ENCODE measurements around the gene LGALS3BP.
A peak's percentile ranks its signal among the peaks of the same experiment; 100 is the strongest.

LGALS3BP gene

GRCh38 chr17:79014158-79014758, 34.5 kb upstream of the LGALS3BP start:
- no peak for DNase-seq

DNA sequence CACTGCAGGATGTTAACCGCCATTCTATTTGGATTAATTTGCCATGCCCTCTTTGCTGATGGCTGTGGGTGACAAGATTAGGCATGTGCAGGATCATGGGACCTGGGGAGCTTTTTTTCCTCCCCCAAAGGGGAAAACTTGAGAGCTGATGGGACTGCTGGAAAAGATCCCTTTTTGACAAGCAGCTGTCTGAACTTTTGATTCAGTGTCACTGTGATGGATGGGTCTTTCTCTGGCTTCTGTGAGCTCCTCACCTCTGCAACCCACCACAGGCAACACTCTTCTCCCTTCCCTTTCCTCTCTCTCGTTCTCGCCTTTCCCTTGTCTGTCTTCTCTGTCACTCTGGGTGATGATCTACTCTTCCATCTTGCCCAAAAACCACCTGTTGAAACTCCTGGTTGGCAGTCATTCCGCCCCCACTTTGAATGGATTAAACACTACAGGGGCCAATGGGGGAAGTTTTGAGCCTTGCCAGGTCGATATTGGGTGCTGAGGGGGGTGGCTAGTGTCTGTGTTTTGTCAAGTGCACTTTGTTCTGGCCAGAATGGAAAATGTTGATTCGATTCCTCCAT, 32.9 kb upstream of the LGALS3BP start:
- DNase-seq = no peak

DNA sequence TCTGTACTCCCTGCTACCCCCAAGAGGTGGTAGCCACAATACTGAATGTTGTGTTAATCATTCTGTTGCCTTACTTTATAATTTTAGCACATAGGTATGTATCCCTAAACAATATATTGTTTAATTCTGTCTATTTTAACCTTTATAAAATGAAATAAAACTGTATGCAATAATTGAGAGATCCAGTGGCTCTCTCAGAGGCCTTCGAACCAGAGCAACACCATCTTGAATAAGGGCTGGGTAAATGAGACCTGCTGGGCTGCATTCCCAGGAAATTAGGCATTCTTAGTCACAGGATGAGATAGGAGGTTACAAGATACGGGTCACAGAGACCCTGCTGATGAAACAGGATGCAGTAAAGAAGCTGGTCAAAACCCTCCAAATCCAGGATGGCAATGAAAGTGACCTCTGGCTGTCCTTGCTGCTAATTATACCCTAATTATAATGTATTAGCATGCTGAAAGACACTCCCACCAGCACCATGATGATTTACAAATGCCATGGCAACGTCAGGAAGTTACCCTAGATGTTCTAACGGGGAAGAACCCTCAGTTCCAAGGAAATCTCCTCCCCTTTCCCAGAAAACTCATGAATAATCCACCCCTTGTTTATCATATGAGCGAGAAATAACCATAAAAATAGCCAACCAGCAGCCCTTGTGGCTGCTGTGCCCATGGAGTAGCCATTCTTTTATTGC, 31.9 kb upstream of the LGALS3BP start:
- no peak for DNase-seq

DNA sequence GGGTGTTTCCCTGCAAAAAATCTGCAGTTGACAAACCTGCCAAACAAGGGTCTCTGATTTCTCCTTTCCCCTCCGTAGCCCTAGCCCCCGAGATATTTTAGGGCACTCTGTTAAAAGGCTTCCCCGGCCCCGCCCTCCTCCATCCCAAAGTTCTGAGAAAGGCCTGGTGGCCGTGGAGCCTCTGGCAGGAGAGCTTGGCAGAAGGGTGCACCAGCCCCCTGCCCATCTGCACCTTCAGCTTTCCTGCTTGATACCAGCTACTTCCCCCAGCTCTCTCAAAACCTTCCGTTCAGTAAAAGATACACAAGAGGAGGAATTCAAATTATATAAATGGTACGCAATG, 30.6 kb upstream of the LGALS3BP start:
- no peak for DNase-seq

- peak; percentile 90 for DNase-seq
These were observed 29.9 kb upstream of the LGALS3BP start, which contains the start of gene CANT1 for GRCh38 chr17:79009397-79010303. Gene CANT1 (minus strand): TSS chr17:79009764. CDS start chr17:78997622, 12,142 bp downstream.

DNA sequence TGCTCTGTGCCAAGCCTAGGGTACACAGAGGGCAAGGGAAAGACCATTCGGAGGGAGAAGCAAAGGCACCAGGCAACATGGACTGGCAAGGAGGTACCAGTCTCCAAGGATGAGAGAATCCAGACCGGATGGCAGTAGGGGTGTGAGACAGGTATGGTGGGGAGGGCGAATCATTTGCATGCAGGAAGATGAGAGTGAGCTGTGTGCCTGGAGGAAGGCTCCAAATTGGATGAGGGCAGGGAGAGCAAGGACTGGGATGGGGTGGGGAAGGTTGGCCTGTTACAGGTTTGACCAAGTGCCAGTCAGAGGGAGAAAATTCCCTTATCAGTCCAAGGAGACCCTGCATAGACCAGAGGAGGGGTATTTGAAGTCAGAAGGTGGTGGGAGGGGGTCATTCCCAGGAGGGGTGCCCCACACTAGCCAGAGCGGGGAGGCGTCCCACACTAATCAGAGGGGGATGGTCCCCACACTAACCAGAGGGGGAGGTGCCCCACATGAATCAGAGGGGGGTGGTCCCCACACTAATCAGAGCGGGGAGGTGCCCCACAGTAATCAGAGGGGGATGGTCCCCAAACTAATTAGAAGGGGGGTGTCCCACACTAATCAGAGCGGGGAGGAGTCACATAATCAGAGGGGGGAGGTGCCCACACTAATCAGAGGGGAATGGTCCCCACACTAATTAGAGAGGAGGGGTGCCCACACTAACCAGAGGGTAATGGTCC, 29.1 kb upstream of the LGALS3BP start:
- DNase-seq = no peak

GRCh38 chr17:79007504-79008381, 28.0 kb upstream of the LGALS3BP start:
- DNase-seq = no peak

DNA sequence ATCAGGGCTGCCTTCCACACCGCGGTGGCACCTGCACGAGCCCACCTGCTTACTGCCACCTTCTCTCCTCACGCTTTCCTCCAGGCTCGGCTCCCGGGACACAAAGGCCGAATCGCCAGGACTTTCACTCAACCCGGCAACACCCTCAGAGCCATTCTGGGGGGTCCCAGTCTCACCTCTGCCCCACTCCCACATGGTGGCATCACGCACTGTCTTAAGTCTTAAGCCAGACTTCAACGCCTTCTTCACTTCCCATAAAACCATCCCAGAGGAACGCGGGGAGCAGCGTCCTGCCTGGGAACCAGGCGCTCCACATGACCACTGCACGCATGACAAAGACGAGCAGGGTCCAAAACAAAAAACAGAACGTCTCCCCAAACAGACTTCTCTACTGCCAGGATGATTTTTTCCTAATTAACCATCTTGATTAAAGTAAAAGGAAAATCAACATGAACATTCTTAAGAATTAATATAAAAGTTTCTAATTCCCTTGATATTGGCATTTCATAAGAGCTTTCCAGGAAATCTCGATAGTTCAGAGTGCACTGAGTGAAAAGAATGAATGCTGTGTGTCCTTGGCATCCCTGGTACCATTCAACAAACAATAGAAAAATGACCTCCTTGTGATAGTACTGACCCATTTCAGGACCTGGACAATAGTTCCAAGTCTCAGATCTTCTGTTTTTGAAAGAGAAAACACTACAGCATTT, 27.2 kb upstream of the LGALS3BP start:
- no peak for DNase-seq

- DNase-seq = no peak
These were observed 26.3 kb upstream of the LGALS3BP start for GRCh38 chr17:79006046-79006445.

DNA sequence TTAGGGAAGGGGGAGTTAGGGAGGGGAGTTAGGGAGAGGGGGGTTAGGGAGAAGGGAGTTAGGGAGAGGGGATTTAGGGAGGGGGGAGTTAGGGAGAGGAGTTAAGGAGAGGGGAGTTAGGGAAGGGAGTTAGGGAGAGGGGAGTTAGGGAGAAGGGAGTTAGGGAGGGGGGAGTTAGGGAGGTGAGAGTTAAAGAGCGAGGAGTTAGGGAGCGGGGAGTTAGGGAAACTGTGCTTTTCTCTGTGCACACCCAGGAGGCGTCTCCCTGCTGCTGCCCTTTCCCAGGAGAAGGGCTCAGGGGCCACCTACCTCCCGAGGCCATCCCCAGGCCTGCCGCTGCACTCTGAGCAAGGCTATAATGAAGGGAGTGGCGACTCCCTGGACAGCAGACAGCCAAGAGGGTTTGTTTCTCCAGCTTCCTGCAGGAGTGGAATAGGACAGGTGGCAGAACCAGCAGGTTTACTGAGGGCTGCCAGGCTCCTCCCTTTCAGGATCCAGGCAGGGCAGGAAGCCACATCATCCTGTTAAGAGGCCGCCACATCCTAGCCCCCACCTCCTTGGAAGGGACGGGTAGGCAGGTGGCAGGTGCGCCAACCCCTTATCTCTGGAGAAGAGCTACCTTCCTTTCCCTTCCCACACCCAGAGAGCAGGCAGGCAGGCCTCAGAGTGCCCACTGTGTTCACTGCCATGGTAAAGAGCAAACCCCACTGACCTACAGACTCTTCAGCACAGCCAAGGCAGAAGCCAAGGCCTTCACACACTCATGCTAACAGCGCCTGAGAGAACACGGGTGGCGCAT, 25.5 kb upstream of the LGALS3BP start:
- no peak for DNase-seq

GRCh38 chr17:79003661-79004411, 24.1 kb upstream of the LGALS3BP start:
- no peak for DNase-seq

DNA sequence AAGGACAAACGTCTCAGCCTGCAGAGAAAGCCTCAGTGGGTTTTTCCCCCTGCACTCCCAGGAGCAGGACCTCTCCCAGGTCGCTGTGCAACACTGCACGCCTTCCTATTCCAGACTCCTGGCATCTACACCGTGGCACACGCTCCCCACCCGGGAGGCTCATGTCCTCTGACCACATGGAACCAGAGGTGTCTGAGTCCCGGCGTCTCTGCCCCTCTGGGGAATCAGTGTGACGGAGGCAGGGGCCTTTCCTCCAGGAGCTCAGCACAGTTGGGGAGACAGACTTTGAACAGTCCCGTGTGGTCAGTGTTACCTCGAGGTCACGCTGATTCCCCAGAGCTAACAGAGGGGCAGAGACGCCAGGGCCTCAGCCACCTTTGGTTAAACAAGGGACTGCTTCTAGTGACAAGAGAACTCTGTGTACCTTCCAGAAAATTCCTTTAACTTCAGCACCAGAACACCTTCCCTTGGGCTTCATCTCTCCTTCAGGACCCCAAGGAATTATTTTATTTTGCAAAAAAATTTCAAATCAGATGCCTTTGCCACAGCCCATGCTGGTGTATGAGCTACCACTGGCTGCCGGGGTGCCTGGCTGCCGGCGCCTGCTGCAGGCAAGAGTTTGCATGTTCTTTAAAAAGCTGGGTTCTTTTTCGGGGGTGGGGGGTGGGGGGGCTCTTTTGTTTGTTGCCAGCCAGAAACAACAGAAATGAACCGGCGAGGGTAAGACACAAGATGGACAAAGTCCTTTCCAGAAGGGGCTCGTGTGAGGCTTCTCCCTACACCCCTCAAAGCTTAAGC, 23.3 kb upstream of the LGALS3BP start:
- DNase-seq = no peak

GRCh38 chr17:79002291-79002690, 22.6 kb upstream of the LGALS3BP start:
- no peak for DNase-seq

DNA sequence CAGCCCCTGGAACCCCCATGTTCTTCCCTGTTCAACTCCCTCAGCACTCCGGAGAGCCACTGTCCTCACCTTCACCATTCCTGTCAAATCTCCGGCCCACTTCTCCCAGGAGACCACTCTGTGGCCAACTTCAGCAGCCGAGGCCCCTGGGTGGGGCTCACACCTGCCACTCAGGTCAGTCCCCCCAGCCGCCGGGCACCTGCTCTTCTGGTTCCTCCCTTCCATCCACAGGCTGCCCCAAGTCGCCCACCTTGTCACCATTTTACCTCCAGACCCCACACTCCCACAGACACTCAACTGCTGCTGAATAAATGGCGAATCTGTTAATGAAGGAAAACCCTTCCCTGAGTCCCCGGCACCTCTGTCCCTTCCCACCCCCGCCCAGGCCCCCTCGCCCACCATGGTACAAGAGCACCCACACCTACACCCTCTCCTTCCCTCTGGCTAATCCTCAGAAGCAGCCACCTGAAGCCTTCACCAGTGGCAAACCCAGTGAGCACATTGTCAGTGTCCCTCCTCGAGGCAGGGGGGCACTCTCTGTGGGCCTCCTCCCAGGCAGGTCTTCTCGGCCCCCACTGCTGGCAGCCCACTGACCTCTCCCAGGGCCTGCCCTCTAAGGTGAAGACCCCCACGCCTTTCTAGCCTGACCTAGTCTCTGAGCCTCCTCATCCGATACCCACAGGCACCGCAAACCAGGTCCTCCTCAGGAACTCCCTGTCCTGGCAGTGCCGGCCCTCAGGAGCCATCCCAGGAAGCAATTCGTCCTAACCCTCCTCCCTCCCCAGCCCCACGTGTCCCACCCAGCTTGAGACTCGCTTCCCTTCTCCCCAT, 21.7 kb upstream of the LGALS3BP start:
- DNase-seq = no peak

DNA sequence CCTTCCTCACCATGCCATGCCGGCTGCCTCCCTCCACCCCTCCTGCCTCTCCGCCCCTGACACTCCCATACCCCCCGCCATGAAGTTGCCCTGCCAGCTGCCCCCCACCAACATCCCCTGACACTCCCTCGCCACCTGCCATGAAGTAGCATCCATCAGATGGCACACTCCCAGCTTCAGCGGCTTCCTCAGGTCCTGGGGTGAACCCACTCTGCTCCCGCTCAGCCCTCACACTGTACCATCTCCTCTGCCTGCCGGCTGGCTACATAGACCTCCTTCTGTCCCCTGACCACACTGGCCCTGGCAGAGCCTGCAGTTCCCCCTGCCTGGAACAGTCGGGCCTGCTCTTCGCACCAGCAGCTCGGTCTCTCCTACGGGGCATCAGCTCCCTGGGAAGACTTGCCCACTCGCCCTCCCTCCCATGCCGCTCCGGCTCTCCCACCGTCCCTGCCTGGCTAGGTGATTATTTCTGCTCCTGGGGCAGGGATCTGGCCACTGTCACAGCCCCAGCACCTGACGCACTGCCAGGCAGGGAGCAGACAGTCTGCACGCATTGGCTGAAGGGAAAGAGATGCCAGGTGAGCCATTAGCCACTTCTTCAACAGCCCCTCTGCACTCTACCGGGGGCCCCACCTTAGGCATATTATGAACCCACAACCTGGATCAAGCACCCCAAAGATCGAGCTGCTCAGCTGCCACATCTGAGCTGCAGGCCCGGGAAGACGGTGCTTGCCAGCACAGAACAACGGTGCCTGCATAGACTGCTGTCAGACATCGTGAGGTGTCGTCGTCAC, 20.9 kb upstream of the LGALS3BP start:
- DNase-seq = no peak

DNA sequence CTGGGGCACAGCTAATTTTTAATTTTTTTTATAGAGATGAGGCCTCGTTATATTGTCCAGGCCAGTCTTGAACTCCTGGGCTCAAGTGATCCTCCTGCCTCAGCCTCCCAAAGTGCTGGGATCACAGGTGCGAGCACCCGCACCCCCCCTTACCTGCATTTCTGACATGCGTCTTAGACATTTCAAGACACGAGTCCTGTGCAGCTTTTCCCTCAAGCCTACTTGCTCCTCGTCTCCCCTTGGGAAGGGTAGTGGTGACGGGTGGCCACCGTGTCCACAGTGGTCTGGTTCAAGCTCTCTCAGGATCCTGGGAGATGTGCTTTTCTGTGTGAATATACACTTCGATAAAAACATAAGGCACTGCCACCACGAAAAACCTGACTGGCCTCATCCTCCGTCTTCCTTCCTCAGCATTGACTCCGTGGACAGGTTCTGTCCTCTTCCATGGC, 20.2 kb upstream of the LGALS3BP start:
- DNase-seq = no peak

Measured in activated CD8-positive, alpha-beta memory T cell treated with anti-CD3 and anti-CD28 coated beads for 24 hours (primary cell).